NOMO-1 treated with dmso at 0.1 percent for 144 hours (cell line): ENCODE results near the gene UNC45A.

Experiments used
- DNase-seq: peaks from one replicate; lab custom pipeline; 2025; ENCODE audit not compliant: unreplicated experiment; lab: John Stamatoyannopoulos, UW

UNC45A gene

GRCh38 chr15:91001209-91001608 is 66.1 kb downstream of the UNC45A start:
- no peak for DNase-seq
